Amniotic stem cell (primary cell): ENCODE measurements around the gene LAMP1.
"Not testable (repeated sequence)": the region's sequence is repeated elsewhere in the genome, so short reads cannot be mapped to it uniquely, and the experiment has no call there.

Experiments
- DNase-seq: peaks from one replicate; lab custom pipeline; 2025; lab: John Stamatoyannopoulos, UW

The LAMP1 gene

GRCh38 chr13:113356596-113356995 is 59.6 kb downstream of the LAMP1 start:
- no peak for DNase-seq

- no peak for DNase-seq
Measured at GRCh38 chr13:113357529-113357928, 60.5 kb downstream of the LAMP1 start.

GRCh38 chr13:113358653-113359190 is 61.7 kb downstream of the LAMP1 start:
- DNase-seq = no peak

- DNase-seq = no peak
Measured at GRCh38 chr13:113359571-113359970, 62.5 kb downstream of the LAMP1 start.

- no peak for DNase-seq
Measured at GRCh38 chr13:113360446-113360845, 63.4 kb downstream of the LAMP1 start.

- DNase-seq = no peak
Measured at GRCh38 chr13:113361406-113361805, 64.4 kb downstream of the LAMP1 start.

GRCh38 chr13:113364311-113364889 is 67.4 kb downstream of the LAMP1 start:
- no peak for DNase-seq

- DNase-seq = no peak
Measured at GRCh38 chr13:113364901-113365582, 68.0 kb downstream of the LAMP1 start.

GRCh38 chr13:113365583-113365970 is 68.5 kb downstream of the LAMP1 start:
- DNase-seq = no peak

- DNase-seq = no peak
Measured at GRCh38 chr13:113365971-113366588, 69.0 kb downstream of the LAMP1 start.

GRCh38 chr13:113367020-113367560 is 70.1 kb downstream of the LAMP1 start:
- DNase-seq = no peak

GRCh38 chr13:113367771-113368170 is 70.7 kb downstream of the LAMP1 start:
- no peak for DNase-seq

GRCh38 chr13:113368353-113368752 is 71.3 kb downstream of the LAMP1 start:
- DNase-seq = not testable (repeated sequence)

- DNase-seq = no peak
Measured at GRCh38 chr13:113369189-113369588, 72.2 kb downstream of the LAMP1 start.

GRCh38 chr13:113369881-113370280 is 72.8 kb downstream of the LAMP1 start:
- no peak for DNase-seq

GRCh38 chr13:113371061-113371460 is 74.0 kb downstream of the LAMP1 start:
- DNase-seq = no peak

GRCh38 chr13:113371701-113372100 is 74.7 kb downstream of the LAMP1 start:
- not testable (repeated sequence) for DNase-seq
